ENCODE results near the gene MRPL9.

DNA sequence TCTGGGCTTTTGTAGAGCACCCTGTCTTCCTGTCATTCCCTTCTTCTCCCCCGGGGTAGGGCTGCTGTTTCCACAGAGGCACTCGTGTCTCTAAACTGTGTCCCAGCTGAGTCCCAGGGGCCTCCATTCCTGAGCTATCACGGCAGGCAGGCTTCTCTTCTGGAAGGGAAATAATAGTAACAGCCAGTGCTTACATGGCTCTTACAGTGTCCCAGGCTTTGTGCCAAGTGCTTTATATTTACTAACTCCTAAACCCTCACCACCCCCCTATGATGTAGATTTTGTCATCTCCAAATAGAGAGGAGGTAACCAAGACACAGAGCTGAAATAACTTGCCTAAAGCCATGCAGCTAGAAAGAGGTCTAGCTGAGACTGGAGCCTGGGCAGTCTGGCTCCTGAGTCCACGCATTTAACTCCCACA lies 45.3 kb downstream of the MRPL9 start:
- TF ChIP-seq, protein P1, sequence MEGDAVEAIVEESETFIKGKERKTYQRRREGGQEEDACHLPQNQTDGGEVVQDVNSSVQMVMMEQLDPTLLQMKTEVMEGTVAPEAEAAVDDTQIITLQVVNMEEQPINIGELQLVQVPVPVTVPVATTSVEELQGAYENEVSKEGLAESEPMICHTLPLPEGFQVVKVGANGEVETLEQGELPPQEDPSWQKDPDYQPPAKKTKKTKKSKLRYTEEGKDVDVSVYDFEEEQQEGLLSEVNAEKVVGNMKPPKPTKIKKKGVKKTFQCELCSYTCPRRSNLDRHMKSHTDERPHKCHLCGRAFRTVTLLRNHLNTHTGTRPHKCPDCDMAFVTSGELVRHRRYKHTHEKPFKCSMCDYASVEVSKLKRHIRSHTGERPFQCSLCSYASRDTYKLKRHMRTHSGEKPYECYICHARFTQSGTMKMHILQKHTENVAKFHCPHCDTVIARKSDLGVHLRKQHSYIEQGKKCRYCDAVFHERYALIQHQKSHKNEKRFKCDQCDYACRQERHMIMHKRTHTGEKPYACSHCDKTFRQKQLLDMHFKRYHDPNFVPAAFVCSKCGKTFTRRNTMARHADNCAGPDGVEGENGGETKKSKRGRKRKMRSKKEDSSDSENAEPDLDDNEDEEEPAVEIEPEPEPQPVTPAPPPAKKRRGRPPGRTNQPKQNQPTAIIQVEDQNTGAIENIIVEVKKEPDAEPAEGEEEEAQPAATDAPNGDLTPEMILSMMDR (conservative IDR thresholded peaks at IDR 0.05; ENCODE audit: low read depth in 2 of 2) = no peak
- no peak for TF ChIP-seq NANOG (IDR thresholded peaks at IDR 0.05; ENCODE audit: borderline replicate concordance)
- no peak for TF ChIP-seq REST (IDR thresholded peaks at IDR 0.05; ENCODE audit: unreplicated experiment)
- no peak for TF ChIP-seq ETS1 (IDR thresholded peaks at IDR 0.05)
- no peak for TF ChIP-seq EZH2 (IDR thresholded peaks at IDR 0.05; ENCODE audit: low read depth, unreplicated experiment)
- TF ChIP-seq EZH2phosphoT487 (IDR thresholded peaks at IDR 0.05; ENCODE audit: unreplicated experiment) = no peak
- TF ChIP-seq POLR2AphosphoS5 (IDR thresholded peaks at IDR 0.05; ENCODE audit: low read depth) = no peak
- no peak for TF ChIP-seq STAT1 (IDR thresholded peaks at IDR 0.05; ENCODE audit: unreplicated experiment)
- TF ChIP-seq CREB1 (CRISPR knock-in tag; IDR thresholded peaks at IDR 0.05; ENCODE audit: low read depth) = no peak
- TF ChIP-seq ZNF114 (CRISPR knock-in tag; IDR thresholded peaks at IDR 0.05) = no peak
